Measurements from ENCODE around the gene C11orf24.

The C11orf24 gene

DNA sequence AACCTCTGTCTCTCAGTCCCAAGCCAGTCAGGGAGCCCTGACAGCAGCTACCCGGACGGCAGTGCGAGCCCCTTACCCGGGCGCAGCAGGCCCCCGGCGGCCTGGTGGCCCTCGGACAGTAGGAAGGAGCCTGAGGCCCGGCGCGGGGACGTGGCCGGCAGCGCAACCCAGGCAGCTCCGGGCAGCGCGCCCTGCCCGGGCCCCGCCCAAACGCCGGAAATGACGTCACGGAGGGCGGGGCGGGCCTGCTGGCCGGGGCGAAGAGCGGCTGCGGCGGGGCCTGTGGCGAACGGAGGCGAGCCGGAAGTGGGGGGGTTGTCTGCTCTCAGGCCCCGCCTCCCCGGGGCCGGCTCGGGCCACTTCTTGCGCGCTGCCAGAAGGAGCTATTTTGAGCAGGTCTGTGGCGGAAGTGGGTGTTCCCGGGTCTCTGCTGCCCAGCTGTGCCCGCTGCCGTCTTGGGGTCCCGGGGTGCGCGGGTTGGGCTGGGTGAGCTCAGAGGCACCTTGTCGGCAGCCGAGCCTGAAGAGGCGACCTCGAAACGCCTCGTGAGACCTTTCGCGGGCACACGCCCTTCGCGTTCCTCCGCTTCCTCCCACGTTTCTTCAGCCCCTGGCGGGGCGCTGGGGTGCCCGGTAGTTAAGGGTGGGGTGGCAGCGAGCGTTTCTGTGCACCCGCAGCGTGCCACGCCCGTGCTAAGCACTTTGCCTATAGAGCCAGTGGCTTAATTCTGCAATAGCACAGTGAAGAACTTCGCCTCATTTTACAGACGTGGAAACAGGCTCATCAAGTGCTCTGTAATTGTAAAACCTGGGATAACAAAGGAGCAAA, at the start of gene C11orf24:
TSS of gene C11orf24 (minus strand) at position 193 of the 828 bp plus-strand sequence. CDS start 8,206 bp downstream, outside the sequence.
- TF ChIP-seq, protein P1, sequence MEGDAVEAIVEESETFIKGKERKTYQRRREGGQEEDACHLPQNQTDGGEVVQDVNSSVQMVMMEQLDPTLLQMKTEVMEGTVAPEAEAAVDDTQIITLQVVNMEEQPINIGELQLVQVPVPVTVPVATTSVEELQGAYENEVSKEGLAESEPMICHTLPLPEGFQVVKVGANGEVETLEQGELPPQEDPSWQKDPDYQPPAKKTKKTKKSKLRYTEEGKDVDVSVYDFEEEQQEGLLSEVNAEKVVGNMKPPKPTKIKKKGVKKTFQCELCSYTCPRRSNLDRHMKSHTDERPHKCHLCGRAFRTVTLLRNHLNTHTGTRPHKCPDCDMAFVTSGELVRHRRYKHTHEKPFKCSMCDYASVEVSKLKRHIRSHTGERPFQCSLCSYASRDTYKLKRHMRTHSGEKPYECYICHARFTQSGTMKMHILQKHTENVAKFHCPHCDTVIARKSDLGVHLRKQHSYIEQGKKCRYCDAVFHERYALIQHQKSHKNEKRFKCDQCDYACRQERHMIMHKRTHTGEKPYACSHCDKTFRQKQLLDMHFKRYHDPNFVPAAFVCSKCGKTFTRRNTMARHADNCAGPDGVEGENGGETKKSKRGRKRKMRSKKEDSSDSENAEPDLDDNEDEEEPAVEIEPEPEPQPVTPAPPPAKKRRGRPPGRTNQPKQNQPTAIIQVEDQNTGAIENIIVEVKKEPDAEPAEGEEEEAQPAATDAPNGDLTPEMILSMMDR (IDR thresholded peaks at IDR 0.05; ENCODE audit: low read depth, low read length): no peak
- TF ChIP-seq POLR2A (IDR thresholded peaks at IDR 0.05; ENCODE audit: extremely low read depth, insufficient read length): peak; percentile 92
- TF ChIP-seq MYC (IDR thresholded peaks at IDR 0.05; ENCODE audit: low read depth, low read length): peak; percentile 54; the same call in 1 of the 2 replicates
- TF ChIP-seq, protein P2, sequence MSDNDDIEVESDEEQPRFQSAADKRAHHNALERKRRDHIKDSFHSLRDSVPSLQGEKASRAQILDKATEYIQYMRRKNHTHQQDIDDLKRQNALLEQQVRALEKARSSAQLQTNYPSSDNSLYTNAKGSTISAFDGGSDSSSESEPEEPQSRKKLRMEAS (IDR thresholded peaks at IDR 0.05; ENCODE audit: low read depth, low read length): peak; percentile 32
- DNase-seq (ENCODE audit: low read depth): peak; percentile 99
- peak within 1 kb of the TSS; percentile 82 for H3K4me3 ChIP-seq (ENCODE audit: low read depth, low read length)

DNA sequence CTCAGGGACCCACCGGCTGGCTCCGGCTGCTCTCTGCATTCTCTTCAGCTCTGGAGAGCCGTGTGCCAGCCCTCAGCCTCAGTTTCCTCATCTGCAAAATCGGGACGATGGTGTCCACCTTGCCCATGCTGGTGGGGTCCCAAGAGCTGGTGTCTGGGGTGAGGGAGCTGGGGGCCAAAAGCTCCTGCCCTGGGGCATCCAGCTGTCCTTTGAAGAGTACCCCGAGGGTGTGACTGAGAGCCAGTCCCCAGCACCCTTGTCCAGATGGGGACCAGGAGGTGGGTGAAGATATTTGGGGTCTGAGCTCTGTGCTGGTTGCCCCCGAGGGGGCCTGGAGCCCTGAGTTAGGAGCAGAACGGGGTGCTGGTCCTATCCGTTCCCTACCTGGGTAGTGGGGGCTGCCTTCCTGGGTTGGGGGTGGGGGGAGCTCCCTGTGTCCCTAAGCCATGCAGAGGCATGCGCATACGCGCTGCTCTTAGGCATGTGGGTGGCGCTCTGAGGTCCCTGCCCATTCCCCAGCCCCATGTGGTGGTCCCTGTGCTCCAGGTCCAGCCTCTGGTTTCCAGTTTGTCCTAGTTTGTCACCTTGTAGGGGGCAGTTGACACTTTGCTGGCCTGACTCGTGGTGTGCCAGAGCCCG, 45.5 kb upstream of the C11orf24 start:
- TF ChIP-seq, protein P1 (IDR thresholded peaks at IDR 0.05; ENCODE audit: low read depth, low read length): no peak
- TF ChIP-seq, protein P2 (IDR thresholded peaks at IDR 0.05; ENCODE audit: low read depth, low read length): no peak
- no peak for TF ChIP-seq MYC (IDR thresholded peaks at IDR 0.05; ENCODE audit: low read depth, low read length)
- no peak for TF ChIP-seq POLR2A (IDR thresholded peaks at IDR 0.05; ENCODE audit: extremely low read depth, insufficient read length)
- DNase-seq (ENCODE audit: low read depth): no peak
- H3K4me3 ChIP-seq (ENCODE audit: low read depth, low read length): no peak overlapping the region

DNA sequence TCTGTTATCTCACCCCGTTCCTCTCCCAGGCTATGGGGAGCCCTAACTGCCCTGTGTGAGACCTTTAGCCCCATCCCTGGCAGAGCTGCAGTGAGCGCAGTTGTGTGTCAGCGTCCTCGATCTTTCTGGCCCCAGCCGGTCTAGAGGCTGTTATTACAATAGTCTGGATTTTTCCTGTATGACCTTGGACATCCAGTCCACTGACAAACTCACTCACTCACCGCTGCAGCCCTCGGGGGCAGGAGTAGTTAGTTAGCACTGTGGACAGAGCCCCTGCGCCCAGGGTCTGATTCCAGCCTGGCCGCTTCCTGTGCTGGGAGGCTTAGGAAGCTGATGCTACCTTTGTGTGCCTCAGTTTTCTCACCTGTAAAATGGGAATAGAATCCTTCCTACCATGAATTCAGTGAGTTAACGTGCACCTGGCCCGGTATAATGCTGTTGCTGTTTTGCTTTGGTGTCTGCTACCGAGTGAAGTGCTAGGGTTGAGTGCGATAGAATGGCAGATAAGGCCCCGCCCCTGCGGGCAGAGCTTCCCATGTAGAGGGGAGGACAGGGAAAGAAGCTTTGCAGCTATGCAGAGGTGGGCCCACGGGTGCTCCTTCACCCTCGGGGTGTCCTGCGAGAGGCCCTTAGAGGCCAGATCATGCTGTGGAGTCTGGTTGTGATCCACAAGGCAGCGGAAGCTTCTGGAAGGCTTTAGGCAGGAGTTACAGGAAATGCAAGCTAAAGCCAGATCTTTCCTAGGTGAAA, 43.6 kb upstream of the C11orf24 start:
- DNase-seq (ENCODE audit: low read depth): no peak
- peak overlapping the region; percentile 76 for H3K4me3 ChIP-seq (ENCODE audit: low read depth, low read length)
- TF ChIP-seq POLR2A (IDR thresholded peaks at IDR 0.05; ENCODE audit: extremely low read depth, insufficient read length) (no peak), MYC (IDR thresholded peaks at IDR 0.05; ENCODE audit: low read depth, low read length) (no peak)
- TF ChIP-seq, protein P1 (IDR thresholded peaks at IDR 0.05; ENCODE audit: low read depth, low read length): no peak
- TF ChIP-seq, protein P2 (IDR thresholded peaks at IDR 0.05; ENCODE audit: low read depth, low read length): no peak

DNA sequence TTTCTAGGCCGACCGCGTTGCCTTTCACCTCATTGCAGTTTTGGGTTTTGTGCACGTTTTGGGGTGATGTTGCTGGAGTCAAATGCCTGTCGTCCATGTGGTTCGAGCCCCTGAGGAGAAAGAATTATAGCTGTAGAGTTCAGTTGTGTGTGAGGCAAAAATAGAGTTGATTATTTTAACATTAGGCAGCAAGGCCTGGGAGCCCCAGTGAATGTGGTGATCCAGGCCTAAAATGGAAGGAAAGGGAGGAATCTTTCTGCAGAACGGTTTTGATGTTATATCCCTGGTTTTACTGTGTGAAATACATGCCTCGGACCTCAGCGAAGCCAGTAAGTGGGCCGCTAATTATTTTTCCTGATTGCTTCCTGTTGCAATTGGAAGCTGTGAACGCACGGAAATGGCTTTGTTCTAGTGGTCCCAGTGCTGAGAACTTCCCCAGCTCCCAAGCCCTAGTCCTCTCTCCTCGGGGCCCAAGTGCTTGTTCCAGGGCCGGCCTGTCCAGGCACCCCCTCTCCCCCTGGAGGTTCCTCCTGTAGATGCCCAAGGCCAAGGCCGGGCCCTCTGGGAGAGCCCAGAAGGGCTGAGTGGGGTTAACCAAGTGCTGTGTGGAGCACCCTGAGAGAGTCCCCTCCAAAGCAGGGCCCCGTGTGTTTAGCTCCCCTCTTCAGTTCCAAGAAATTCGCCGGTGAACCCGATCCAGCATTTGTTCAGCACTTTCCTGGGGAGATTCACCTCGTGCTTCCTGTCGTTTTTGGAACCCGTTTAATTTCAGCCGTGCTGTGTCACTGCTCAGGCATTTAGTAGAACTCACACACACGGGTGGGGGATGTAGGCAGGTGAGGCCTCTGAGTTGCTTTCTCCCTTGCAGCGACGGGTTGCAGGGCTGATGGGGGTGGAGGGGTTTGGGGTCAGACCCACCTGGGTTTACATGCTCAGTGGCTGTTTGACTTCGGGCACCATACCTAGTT, 42.7 kb upstream of the C11orf24 start:
- TF ChIP-seq, protein P1 (IDR thresholded peaks at IDR 0.05; ENCODE audit: low read depth, low read length): no peak
- TF ChIP-seq MYC (IDR thresholded peaks at IDR 0.05; ENCODE audit: low read depth, low read length): no peak
- TF ChIP-seq, protein P2 (IDR thresholded peaks at IDR 0.05; ENCODE audit: low read depth, low read length): no peak
- no peak for TF ChIP-seq POLR2A (IDR thresholded peaks at IDR 0.05; ENCODE audit: extremely low read depth, insufficient read length)
- peak; percentile 45 for DNase-seq (ENCODE audit: low read depth)
- peak overlapping the region; percentile 76 for H3K4me3 ChIP-seq (ENCODE audit: low read depth, low read length)

Data from NB4 (cell line).